GM19372 (cell line): Measurements from ENCODE around the gene USP46.

Experiments used
- ATAC-seq: cut with Tn5 transposase; IDR thresholded peaks from one replicate; pipeline ENCODE4 v1.9.1; 2021; ENCODE audit warnings: mild to moderate bottlenecking, low read depth, moderate library complexity; ENCODE audit not compliant: unreplicated experiment

USP46 gene

DNA sequence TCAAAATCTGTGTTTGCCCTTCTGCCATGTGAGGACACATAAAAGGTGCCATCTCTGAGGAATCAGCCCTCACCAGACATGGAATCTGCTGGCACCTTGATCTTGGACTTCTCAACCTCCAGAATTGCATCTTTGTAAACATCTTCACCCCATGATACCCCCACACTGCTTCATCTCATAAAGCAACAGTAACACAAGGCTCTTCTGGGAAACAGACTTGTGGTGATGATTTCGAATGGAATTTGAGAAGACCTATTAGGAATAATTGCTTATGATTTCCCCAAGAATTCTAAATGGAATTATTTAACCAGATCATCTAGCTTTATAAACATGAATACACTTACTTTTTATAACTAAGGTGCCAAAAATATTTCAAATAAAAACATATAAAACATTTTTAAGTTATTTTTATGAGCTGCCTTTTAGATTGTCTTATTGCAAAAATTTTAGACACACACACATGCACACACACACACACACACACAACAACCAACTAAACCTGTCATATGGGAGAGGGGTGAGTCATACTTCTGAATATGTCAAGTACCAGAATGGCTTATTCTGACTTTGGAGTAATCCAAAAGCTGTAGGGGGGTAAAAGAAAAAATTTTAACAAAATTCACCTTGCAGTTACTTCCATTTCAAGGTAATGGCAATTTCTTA lies 82.0 kb downstream of the USP46 start:
- ATAC-seq = no peak

DNA sequence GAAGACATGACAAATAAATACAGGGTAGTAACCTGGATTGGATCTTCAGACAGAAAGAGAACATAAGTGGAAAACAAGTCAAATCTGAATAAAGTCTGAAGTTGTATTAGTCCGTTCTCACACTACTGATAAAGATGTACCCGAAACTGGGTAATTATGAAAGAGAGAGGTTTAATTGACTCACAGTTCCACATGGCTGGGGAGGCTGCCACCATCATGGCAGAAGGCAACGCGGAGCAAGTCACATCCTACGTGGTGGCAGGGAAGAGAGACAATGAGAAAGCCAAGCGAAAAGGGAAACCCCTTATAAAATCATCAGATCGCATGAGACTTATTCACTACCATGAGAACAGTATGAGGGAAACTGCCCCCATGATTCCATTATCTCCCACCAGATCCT lies 82.8 kb downstream of the USP46 start:
- ATAC-seq = no peak

DNA sequence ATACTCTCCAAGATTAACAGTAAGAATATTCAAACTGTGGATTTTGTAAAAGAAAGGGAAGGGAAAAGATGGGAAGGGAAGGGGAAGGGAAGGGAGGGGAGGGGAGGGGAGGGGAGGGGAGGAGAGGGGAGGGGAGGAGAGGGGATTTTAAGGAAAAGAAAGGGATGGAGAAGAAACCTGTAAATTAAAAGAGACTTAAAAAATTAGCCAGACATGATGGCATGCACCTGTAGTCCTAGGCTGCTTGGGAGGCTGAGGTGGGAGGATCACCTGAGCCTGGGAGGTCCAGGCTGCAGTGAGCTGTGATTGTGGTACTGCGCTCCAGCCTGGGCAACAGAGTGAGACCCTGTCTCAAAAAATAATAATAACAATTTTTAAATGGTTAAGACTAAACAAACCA lies 83.7 kb downstream of the USP46 start:
- no peak for ATAC-seq

DNA sequence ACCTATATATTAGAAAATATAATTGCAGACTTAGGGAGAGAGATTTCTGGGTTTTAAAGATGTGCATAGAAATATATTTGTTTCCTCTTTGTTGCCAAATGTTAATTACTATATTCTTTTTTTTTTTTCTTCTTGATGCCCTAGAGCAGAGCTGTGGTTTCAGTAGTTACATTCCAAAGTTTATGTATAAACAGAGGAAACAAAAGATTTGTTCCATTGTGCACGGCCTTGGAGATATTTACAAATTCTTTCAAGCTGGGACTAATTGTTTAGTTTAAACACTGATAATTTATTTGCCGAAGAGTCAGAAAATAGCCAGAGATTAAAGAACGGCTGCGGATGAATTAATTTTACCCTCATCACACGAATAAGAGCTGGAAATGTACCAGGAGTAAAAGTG lies 85.1 kb downstream of the USP46 start:
- ATAC-seq = no peak

DNA sequence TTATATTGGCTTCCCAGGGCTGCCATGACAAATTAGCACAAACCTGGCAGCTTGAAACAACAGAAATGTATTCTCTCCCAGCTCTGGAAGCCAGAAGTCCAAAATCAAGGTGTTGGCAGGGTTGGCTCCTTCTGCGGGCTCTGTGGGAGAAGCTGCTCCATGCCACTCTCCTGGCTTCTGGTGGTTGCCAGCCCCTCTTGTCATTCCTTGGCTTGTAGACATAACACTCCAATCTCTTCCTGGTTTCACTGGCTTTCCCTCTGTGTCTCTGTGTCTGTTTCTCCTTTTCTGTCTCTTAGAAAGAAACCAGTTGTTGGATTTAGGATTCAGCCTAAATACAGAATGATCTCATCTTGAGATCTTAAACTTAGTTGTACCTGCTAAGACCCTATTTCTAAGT lies 85.5 kb downstream of the USP46 start:
- no peak for ATAC-seq

DNA sequence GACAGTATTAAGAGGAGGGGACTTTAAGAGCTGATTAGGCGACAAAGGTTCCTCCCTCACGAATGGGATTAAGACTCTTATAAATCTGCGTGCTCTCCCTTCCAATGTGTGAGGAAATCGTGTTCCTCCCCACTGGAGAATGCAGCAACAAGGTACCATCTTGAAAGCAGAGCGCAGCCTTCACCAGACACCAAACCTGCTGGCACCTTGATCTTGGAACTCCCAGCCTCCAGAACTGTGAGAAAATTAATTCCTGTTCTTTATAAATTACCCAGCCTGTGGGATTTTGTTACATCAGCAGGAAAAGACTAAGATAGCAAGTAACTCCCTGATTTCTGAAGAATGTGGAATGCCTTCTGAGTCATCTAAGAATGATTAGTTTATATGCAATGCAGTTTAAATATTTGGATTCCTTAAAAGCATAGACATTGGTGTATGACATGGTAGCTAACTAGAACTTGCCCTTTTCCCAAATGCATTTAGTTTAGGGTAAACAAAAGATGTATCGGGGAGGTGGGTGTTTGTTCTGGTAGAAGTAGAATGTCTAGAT lies 86.1 kb downstream of the USP46 start:
- ATAC-seq = no peak

DNA sequence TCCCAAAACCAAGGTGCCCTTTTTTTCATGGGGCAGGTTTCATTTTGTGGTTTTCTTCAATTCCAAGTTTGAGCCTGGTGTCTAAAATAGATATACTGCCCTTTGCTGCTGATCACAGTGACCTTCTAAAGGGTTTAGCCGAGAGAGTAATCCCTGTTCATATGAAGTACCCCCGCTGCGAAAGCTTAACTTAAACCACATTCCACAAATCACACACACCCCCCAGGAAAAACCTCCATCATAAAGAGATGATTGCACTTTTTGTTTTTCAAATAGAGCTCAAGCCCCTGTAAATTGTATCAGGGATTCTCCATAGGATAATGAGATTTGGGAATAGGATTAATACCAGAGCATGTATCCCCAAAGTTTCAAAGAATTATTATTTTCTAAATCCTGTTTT lies 90.8 kb downstream of the USP46 start:
- no peak for ATAC-seq

DNA sequence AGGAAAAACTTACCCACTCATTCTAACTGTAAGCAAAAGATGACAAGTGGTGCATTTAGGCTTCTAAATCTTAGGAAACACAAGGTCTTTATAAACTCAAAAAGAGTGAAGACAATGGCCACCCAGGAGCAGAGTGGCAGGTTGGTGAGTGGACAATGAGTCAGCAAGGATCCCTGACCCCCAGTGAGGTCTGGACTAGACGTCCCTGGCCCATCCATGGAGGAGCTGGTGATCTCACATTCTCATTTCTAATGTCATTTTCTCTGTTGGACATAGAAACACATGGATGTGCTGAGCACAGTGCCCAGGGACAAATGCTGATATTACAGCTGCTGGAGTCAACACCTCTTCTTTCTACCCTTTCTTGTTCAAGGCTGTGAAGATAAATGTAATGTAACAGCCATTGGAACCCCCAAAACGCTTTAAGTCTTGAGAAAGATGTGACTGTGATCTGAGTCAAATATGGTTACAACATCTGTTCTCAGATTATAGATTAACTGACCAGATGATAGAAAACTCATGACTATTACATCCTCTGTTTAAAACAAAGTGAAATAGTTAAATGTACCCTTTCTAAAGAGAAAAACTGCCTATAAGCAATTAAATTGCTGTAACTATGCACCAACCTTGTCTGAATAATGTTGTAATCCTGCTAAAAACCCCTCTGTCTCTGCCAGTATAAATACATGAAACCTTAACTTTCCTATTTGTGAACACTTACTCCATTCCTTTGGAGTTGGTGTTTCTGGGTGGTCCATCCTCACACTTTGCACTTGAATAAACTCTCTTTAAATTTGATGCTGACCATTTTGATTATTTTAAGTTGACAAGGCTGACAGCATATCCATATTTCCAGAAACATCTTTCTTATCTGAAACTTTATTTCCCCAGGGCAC lies 92.7 kb downstream of the USP46 start:
- ATAC-seq = no peak

DNA sequence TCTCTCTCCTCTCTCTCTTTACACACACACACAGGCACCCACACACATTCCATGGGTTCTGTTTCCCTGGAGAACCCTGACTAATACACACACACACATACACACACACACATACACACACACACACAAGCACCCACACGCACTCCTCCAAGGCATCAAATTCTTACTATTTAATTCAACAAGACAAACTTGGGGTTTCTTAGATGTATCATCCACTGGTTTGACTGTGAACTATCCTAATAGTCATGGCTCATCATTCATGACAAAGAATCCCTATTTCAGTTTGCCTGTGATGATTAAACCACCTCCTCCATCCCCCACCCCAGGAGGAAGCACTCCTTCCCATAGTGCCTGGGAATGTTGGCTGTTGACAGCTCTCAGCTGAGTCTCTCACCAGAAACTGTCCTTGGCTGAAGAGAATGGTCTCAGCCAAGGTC lies 98.2 kb downstream of the USP46 start:
- no peak for ATAC-seq

DNA sequence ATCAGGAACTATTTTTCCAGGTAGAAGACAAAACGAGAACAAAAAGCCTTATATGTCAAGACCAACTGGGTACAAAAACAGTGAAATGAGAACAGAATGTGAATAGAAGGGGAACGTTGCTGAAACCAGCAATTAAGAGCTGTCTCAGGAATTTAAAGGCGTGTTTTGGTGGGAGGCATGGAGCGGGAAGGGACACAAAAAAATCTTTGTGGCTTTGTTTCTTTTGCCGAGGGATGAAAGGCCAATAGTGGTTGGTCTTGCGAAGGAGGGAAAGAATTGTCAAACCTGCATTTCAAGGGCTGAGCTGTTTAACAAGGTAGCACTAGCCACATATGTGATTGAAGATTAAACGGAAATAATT lies 103.8 kb downstream of the USP46 start:
- no peak for ATAC-seq

DNA sequence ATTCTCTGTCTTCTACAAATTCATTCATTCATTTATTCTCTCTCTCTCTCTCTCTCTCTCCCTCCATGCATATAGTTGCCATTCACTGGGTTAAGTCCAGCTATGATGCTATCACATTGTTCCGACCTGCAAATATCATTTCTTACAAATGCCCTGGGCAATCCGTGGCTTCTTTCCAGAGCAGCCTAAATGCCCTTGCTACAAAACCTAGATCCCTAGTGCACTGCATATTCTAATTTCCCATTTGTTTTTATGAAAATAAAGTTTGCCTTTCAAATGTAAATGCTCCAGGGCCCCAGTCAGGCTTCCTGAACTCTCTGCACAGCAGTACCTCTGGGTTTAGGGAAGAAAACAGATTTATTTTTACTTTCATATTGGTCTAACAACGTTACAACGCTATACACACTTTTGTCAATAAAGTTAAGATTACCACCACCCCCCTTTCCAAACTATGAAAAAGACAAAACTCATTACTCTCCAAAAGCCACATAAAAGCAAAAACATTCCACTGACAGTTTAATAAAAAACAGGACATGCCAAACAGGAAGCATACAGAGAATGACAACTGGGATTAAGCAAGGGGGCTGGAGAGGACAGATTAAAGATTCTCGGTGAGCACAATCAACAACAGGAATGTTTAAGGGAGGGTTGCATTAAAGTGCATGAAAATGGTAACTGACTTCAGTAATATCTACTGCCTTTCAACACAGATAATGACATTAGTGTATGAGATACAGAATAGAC lies 104.3 kb downstream of the USP46 start:
- ATAC-seq = no peak

DNA sequence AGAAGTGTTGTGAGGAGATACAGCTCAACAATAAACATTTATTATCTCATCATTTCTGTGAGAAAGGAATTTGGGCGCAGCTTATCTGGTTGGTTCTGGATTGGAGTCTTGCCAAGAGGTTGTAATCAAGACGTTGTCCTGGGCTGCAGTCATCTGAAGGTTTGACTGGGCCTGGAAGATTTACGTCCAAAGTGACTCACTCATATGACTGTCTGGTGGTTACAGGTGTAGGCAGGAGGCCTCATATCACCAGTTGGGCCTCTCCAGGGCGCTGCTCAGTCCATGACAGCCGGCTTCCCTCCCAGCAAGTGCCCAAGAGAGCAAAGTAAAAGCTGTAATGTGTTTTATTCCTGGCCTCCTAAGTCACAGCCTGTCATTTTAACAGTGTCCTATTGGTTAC lies 106.3 kb downstream of the USP46 start:
- no peak for ATAC-seq

DNA sequence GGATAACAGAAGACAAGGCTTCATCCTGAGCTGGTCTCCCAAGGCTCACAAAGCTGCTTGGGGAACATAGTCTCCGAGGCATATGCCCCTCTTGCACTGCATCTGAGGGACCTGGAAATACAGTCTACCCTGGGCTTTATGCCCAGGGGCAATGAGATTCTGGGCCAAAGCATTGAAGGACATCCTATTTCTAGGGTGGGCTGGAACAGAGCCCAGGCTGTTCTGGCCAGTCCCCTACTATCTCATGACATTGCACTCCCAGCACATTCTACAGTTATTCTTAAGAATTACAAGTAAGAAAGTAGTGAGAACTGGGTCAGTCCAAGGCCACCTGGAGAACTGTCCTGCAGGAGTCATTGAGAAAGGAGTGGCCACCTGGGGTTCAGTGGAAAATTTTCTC lies 107.6 kb downstream of the USP46 start:
- no peak for ATAC-seq

DNA sequence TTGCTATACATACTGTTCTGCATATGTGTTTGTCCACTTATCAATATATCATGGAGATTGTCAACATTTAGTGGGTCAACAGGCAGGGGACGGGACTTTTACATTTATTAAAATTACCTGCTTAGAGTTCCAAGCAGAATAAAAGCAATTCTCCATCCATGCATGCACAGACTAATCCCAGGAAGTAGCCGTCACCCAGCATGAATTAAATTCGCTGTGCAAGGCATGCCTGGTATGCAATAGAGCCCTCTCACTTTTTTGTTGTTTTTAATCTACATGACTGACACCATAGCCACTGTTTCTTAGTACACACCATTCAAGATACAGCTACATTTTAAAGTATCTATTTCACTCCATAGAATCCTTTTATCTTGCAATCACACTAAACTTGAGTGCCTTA lies 108.9 kb downstream of the USP46 start:
- ATAC-seq = no peak

DNA sequence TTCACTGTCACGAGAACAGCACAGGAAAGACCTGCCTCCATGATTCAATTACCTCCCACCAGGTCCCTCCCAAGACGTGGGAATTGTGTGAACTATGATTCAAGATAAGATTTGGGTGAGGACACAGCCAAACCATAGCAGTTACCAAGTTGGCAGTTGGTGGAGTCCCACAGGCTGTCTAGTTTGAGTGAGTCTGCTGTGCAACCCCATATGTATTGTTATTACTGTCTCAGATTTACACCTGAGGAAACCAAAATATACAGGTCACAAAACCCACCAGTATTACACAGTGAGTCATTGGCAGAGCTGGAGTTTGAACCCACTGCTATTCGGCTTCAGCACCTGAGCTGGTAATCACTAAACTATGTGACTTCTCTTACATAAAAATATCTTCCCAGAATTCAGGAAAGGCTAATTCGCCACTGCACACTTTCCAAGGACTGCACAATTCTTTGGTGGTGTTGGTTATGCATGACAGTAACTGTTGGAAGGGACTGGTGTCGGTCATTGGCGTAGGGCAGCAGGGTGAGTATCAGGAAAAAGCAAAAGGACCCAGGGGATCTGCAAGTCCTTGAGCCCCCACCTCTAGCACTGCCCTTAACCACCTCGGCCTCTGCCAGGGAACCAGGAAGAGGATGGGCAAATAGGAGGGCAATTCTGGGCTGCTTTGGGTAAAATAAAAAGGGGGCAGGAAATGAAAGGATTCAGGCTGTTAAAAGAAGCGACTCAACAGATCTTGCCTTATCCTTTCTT lies 110.1 kb downstream of the USP46 start:
- ATAC-seq = no peak

DNA sequence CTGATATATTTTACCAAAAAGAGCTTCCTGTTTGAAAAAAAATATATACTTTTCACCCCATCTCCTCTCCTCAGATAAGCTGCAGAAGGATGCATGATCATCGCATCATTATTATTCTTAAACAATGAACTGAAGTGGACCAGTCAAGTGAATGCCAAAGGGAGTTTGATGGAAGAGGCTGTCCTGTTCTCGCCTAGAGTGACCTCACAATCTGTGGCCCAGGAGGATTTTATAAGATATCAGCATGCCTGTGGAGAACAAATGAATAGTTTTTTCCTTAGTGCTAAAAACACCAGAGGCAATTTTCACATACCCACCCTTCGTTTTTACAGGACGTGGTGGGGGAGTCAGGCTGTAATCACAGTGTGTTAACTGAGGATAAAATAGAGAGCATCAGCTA lies 112.7 kb downstream of the USP46 start:
- ATAC-seq = no peak

DNA sequence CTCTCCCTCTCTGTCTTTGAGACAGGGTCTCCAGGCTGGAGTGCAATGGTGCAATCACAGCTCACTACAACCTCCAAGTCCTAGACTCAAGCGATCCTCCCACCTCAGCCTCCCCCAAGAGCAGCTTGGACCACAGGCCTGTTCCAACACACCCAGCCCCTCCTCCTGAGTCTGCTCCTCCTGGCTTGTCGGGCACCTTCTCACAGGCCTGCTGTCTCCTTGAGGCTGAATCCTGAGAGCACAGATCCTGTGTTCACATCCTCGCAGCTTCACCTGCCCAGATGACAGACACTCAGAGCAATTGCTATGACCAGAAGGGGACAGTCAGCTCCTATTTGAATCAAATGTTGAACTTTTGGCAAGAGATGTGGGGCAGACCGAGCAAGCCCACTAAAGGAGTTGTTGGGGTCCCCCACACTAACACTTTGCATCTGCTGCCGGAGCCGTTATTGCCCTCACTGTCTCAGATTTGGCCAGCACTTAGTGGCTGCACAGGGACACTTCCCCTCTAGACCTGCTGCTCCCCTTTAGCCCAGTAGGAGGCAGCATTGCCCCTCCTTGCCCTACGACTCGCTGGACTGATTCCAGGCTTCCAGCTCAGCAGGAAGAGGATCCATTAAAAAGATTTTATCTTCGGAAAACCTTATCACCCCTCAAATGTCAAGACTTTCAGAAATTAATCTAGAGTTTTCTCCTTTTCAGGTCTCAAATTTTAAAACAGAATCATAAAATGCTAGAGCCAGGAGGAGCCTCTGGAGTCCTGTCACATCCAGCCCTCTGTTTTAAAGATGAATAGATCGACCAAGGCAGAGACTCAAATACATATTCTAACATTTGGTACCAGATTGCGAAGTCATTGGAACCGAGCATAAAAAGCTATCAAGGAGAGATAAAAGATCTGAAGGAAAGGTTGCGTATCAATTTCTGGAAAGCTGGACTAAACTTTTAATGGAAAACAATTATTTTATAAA lies 113.7 kb downstream of the USP46 start:
- peak; percentile 93 for ATAC-seq
